ENCODE results near the gene MYO15B. TPM values are rescaled to one million over a fixed set of nuclear protein-coding genes. Genes with fewer than 3 reads are reported as not detected.

Gene MYO15B
- total RNA-seq, 4 donors from 2014 or later: 64.9 to 209 (median 120) TPM

- peaks cover 27 to 40% of the 10 kb centered on the region in 2 donors for H3K36me3 ChIP-seq
- intact Hi-C loops (cut with DNase I): no loop called here
These were observed 36.4 kb downstream of the MYO15B start for GRCh38 chr17:75624021-75624420.

GRCh38 chr17:75624714-75625345 lies 37.2 kb downstream of the MYO15B start:
- Histone ChIP-seq H3K4me1 (no peaks in the 10 kb centered on the region), H3K27ac (no peak overlapping the region), H3K27me3 (no peaks in the 10 kb centered on the region), H3K4me3 (replicated peaks in 1 of 3) (no peak overlapping the region), H3K36me3 (peaks cover 27 to 33% of the 10 kb centered on the region in 2 donors), H3K9me3 (no peaks in the 10 kb centered on the region)
- no peak for DNase-seq
- intact Hi-C loops (cut with DNase I): no loop called here
- TF ChIP-seq POLR2A (IDR thresholded peaks at IDR 0.05): no peak
- TF ChIP-seq CTCF (IDR thresholded peaks at IDR 0.05): no peak
- WGBS, 2 donors: 94 to 98% methylated on average over 9 to 12 of the region's 23 CpGs

More at GRCh38 chr17:75624021-75624420, 36.4 kb downstream of the MYO15B start:
- no peak for TF ChIP-seq CTCF (IDR thresholded peaks at IDR 0.05)
- no peak for TF ChIP-seq POLR2A (IDR thresholded peaks at IDR 0.05)
- no peak for DNase-seq
- no peak overlapping the region for H3K27ac ChIP-seq
- no peaks in the 10 kb centered on the region for H3K27me3 ChIP-seq
- 92 to 94% methylated on average over 6 to 10 of the region's 12 CpGs for WGBS, 2 donors
- no peak overlapping the region for H3K4me3 ChIP-seq (replicated peaks in 1 of 3)
- no peaks in the 10 kb centered on the region for H3K9me3 ChIP-seq
- H3K4me1 ChIP-seq: no peaks in the 10 kb centered on the region

- Histone ChIP-seq H3K36me3 (peaks cover 29 to 35% of the 10 kb centered on the region in 2 donors), H3K27me3 (no peaks in the 10 kb centered on the region), H3K4me1 (no peaks in the 10 kb centered on the region), H3K9me3 (no peaks in the 10 kb centered on the region), H3K4me3 (replicated peaks in 1 of 3) (no peak overlapping the region), H3K27ac (no peak overlapping the region)
- TF ChIP-seq CTCF (IDR thresholded peaks at IDR 0.05) (peak in 4 of 6 experiments; percentile 18 to 38 (median 21)), POLR2A (IDR thresholded peaks at IDR 0.05) (no peak)
- DNase-seq: no peak
- 92 to 100% methylated on average over 1 to 8 of the region's 15 CpGs for WGBS, 2 donors
- intact Hi-C loops (cut with DNase I): no loop called here
These were observed 38.4 kb downstream of the MYO15B start for GRCh38 chr17:75625813-75626486.

- DNase-seq: no peak
- TF ChIP-seq POLR2A (IDR thresholded peaks at IDR 0.05) (no peak), CTCF (IDR thresholded peaks at IDR 0.05) (no peak)
- peaks cover 24 to 35% of the 10 kb centered on the region in 2 donors for H3K36me3 ChIP-seq
- no peak overlapping the region for H3K27ac ChIP-seq
- H3K9me3 ChIP-seq: no peaks in the 10 kb centered on the region
- H3K27me3 ChIP-seq: no peaks in the 10 kb centered on the region
- no peak overlapping the region for H3K4me3 ChIP-seq (replicated peaks in 1 of 3)
- no peaks in the 10 kb centered on the region for H3K4me1 ChIP-seq
- 83 to 87% methylated on average over 1 to 9 of the region's 11 CpGs for WGBS, 2 donors
- intact Hi-C loops (cut with DNase I): no loop called here
These were observed 39.0 kb downstream of the MYO15B start for GRCh38 chr17:75626496-75627038.

- H3K36me3 ChIP-seq: peaks cover 24 to 35% of the 10 kb centered on the region in 2 donors
- WGBS, 2 donors: 91 to 94% methylated on average over 10 of the region's 10 CpGs
These were observed 39.5 kb downstream of the MYO15B start for GRCh38 chr17:75627094-75627493.

More at GRCh38 chr17:75627094-75627493, 39.5 kb downstream of the MYO15B start:
- H3K4me3 ChIP-seq (replicated peaks in 1 of 3): no peak overlapping the region
- no peaks in the 10 kb centered on the region for H3K9me3 ChIP-seq
- no peak overlapping the region for H3K27ac ChIP-seq
- intact Hi-C loops (cut with DNase I): no loop called here
- no peaks in the 10 kb centered on the region for H3K4me1 ChIP-seq
- no peaks in the 10 kb centered on the region for H3K27me3 ChIP-seq
- TF ChIP-seq POLR2A (IDR thresholded peaks at IDR 0.05): no peak
- no peak for TF ChIP-seq CTCF (IDR thresholded peaks at IDR 0.05)
- DNase-seq: no peak
